ENCODE data around the gene KRTAP9-3. TPM values are rescaled to one million over a fixed set of nuclear protein-coding genes. Genes with fewer than 3 reads are reported as not detected.
"Not testable (repeated sequence)": the region's sequence is repeated elsewhere in the genome, so short reads cannot be mapped to it uniquely, and the experiment has no call there.

KRTAP9-3 gene
- total and polyA plus RNA-seq, 2 donors (not counting 3 experiments of a cell fraction or from before 2014, with no cell fraction given), result not detected

DNA sequence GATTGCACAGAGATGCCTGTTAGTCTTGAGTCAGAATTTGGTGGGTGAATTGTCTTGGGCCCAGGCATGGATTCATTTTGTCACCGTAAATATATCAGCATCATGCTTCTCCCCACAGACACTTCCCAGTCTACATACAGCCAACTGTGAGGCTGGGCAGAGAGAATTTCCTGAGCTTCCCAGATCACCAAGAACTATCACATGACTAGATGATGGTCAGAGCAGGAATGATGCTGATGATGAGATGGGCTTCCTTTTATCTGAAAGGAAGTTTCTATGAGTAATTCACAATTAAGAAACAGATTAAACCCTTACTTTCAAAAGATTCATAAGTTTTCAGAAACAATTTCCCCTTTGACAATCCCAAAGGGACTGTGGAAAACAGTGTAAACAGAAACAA is 22.6 kb downstream of the KRTAP9-3 start:
- TF ChIP-seq FOS (IDR thresholded peaks at IDR 0.05; ENCODE audit: borderline replicate concordance, insufficient read depth, low read length) (no peak), MYC (IDR thresholded peaks at IDR 0.05; ENCODE audit: low read depth, low read length) (no peak), JUN (IDR thresholded peaks at IDR 0.05; ENCODE audit: borderline replicate concordance, insufficient read depth, insufficient read length, low read depth) (no peak), POLR2AphosphoS5 (IDR thresholded peaks at IDR 0.05; ENCODE audit: insufficient read depth, low read depth, low read length) (no peak), POLR2A (IDR thresholded peaks at IDR 0.05; ENCODE audit: low read depth, low read length) (no peak), GATA2 (IDR thresholded peaks at IDR 0.05; ENCODE audit: insufficient read depth, insufficient read length, low read depth, low read length) (no peak), EZH2 (IDR thresholded peaks at IDR 0.05; ENCODE audit: borderline replicate concordance, low read depth, low read length, severe bottlenecking) (no peak)
- TF ChIP-seq, protein P1, sequence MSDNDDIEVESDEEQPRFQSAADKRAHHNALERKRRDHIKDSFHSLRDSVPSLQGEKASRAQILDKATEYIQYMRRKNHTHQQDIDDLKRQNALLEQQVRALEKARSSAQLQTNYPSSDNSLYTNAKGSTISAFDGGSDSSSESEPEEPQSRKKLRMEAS (IDR thresholded peaks at IDR 0.05; ENCODE audit: insufficient read depth, insufficient read length), result no peak
- TF ChIP-seq, protein P2, sequence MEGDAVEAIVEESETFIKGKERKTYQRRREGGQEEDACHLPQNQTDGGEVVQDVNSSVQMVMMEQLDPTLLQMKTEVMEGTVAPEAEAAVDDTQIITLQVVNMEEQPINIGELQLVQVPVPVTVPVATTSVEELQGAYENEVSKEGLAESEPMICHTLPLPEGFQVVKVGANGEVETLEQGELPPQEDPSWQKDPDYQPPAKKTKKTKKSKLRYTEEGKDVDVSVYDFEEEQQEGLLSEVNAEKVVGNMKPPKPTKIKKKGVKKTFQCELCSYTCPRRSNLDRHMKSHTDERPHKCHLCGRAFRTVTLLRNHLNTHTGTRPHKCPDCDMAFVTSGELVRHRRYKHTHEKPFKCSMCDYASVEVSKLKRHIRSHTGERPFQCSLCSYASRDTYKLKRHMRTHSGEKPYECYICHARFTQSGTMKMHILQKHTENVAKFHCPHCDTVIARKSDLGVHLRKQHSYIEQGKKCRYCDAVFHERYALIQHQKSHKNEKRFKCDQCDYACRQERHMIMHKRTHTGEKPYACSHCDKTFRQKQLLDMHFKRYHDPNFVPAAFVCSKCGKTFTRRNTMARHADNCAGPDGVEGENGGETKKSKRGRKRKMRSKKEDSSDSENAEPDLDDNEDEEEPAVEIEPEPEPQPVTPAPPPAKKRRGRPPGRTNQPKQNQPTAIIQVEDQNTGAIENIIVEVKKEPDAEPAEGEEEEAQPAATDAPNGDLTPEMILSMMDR (IDR thresholded peaks at IDR 0.05; ENCODE audit: extremely low read depth in 1 of 2, insufficient read depth in 1 of 2, low read depth in 1 of 2, low read length in 2 of 2), result no peak
- H3K4me3 ChIP-seq (replicated peaks in 1 of 3; ENCODE audit: insufficient read depth in 1 of 3, low read depth in 1 of 3, low read length in 3 of 3), result no peak overlapping the region
- no peaks in the 10 kb centered on the region for H3K27me3 ChIP-seq (ENCODE audit: control insufficient read depth in 2 of 2, insufficient read depth in 2 of 2, low read length in 2 of 2)
- no peaks in the 10 kb centered on the region for H3K9me1 ChIP-seq (replicated peaks; ENCODE audit: control insufficient read depth, extremely low read depth, insufficient read depth, low read length)
- DNase-seq (ENCODE audit: low read depth, low spot score) (peak; percentile 0), FAIRE-seq (no peak)
- H2AFZ ChIP-seq (ENCODE audit: low read depth, low read length), result no peak overlapping the region
- H4K20me1 ChIP-seq (replicated peaks; ENCODE audit: control insufficient read depth, extremely low read depth, insufficient read depth, low read length), result no peaks in the 10 kb centered on the region
- H3K9me3 ChIP-seq (replicated peaks; ENCODE audit: control insufficient read depth, insufficient read depth, low read length), result no peaks in the 10 kb centered on the region
- intact Hi-C loops (cut with micrococcal nuclease), result no loop called here
- H3K9ac ChIP-seq (replicated peaks; ENCODE audit: extremely low read depth, insufficient read depth, low read length), result no peak overlapping the region
- dilution Hi-C loops (cut with MboI; ENCODE audit: extremely low pct_ligation_motif_present, low sequenced_read_pairs), result no loop called here
- BruUV-seq (replicated peaks), result no TSS peak
- ChIA-PET POLR2A (no interaction called here), CTCF (no interaction called here)
- H3K79me2 ChIP-seq (ENCODE audit: control insufficient read depth, insufficient read depth, low read length), result no peaks in the 10 kb centered on the region
- H3K4me1 ChIP-seq (ENCODE audit: control insufficient read depth, extremely low read depth, insufficient read depth, low read length), result no peaks in the 10 kb centered on the region
- no peak overlapping the region for H3K27ac ChIP-seq (ENCODE audit: insufficient read depth, low read depth, low read length)
- no peak overlapping the region for H3K4me2 ChIP-seq (ENCODE audit: insufficient read depth, low read length)
- no peaks in the 10 kb centered on the region for H3K36me3 ChIP-seq (ENCODE audit: control insufficient read depth in 2 of 2, extremely low read depth in 1 of 2, insufficient read depth in 2 of 2, low read length in 2 of 2)

DNA sequence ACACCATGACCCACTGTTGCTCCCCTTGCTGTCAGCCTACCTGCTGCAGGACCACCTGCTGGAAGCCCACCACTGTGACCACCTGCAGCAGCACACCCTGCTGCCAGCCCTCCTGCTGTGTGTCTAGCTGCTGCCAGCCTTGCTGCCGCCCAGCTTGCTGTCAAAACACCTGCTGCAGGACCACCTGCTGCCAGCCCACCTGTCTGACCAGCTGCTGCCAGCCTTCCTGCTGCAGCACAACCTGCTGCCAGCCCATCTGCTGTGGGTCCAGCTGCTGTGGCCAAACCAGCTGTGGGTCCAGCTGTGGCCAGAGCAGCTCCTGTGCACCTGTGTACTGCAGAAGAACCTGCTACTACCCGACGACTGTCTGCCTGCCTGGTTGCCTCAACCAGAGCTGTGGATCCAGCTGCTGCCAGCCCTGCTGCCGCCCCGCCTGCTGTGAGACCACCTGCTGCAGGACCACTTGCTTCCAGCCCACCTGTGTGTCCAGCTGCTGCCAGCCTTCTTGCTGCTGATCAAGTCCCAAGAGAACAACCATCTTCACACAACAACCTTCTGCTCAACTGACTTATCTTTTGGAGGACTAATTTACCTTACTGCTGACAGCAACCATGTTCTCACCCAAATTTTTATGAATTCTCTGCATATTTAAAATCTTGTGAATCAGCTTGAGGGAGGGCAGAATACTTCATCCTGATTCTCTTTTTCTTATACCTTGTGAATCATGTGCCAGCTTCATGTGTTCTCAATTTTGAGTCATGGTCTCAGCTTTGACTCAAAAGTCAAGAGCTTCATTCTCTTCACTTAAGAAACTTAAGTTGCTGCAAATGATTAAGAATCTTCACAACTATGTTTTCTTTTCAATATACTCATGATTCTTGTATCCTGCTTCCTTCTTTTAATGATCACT is 23.4 kb downstream of the KRTAP9-3 start, which contains the start of gene KRTAP9-9:
Gene KRTAP9-9 (plus strand): TSS at position 4 of the 910 bp plus-strand sequence.
- BruUV-seq (replicated peaks); H3K36me3 ChIP-seq (ENCODE audit: control insufficient read depth in 2 of 2, extremely low read depth in 1 of 2, insufficient read depth in 2 of 2, low read length in 2 of 2); intact Hi-C loops (cut with micrococcal nuclease); H2AFZ ChIP-seq (ENCODE audit: low read depth, low read length); H3K9me3 ChIP-seq (replicated peaks; ENCODE audit: control insufficient read depth, insufficient read depth, low read length); CTCF ChIA-PET; dilution Hi-C loops (cut with MboI; ENCODE audit: extremely low pct_ligation_motif_present, low sequenced_read_pairs); H3K4me1 ChIP-seq (ENCODE audit: control insufficient read depth, extremely low read depth, insufficient read depth, low read length); H3K79me2 ChIP-seq (ENCODE audit: control insufficient read depth, insufficient read depth, low read length); H3K27ac ChIP-seq (ENCODE audit: insufficient read depth, low read depth, low read length); FAIRE-seq; H4K20me1 ChIP-seq (replicated peaks; ENCODE audit: control insufficient read depth, extremely low read depth, insufficient read depth, low read length); H3K27me3 ChIP-seq (ENCODE audit: control insufficient read depth in 2 of 2, insufficient read depth in 2 of 2, low read length in 2 of 2); H3K4me2 ChIP-seq (ENCODE audit: insufficient read depth, low read length); H3K9me1 ChIP-seq (replicated peaks; ENCODE audit: control insufficient read depth, extremely low read depth, insufficient read depth, low read length); POLR2A ChIA-PET; H3K4me3 ChIP-seq (replicated peaks in 1 of 3; ENCODE audit: insufficient read depth in 1 of 3, low read depth in 1 of 3, low read length in 3 of 3); H3K9ac ChIP-seq (replicated peaks; ENCODE audit: extremely low read depth, insufficient read depth, low read length): not testable (repeated sequence)
- DNase-seq (ENCODE audit: low read depth, low spot score), result peak; percentile 0
